AG09319 (cell line): Measurements from ENCODE around the gene KIF3C.
"Not testable (repeated sequence)": the region's sequence is repeated elsewhere in the genome, so short reads cannot be mapped to it uniquely, and the experiment has no call there.

Source experiments
- DNase-seq: peaks from one replicate; pipeline ENCODE4 v3.0.0-alpha.2; 2010; ENCODE audit warnings: low read depth; ENCODE audit errors: extremely low read depth
- TF ChIP-seq, protein P1 (sequence below): IDR thresholded peaks from 2 replicates; pipeline ENCODE4 v1.5.1; 2011; ENCODE audit warnings: low read depth, mild to moderate bottlenecking, inconsistent platforms, low read length, moderate library complexity

Gene KIF3C

DNA sequence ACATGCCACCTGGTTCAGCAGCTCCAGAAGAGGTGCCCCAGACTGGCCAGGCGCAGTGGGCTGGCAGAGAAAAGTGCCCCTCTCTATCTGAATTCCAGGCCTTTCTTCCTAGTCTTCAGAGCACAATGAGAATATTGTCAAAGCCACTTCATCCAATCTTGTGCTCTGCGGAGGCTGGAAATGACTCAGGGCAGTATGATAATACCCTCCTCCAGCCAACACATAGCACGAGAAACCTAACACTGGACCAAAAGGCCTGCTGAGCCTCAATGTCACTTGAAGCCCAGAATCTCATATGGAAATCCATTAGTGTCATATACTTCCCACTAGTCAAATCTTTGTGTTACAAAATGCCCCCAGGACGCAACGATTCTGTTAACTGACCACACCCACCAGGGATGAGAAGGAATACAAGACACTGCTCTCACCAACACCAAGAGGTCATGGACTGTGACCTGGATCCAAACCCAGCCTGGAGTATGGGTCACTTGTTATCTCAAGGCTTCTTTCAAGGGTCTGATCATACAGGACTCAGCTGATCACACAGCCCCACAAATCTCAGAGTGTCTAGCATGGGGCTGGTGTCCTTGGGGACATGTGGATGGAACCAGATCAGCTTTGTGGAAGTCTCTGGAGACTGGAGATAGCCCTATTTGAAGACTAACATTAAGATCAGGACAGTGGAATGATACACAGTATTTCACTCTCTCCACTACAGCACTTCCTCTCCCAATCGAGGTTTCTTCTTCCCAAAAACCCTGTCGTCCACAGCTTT is 10.1 kb downstream of the KIF3C start:
- DNase-seq = no peak

GRCh38 chr2:25971596-25971995 is 10.7 kb downstream of the KIF3C start:
- DNase-seq = no peak

More for the DNA sequence above, 10.1 kb downstream of the KIF3C start:
- TF ChIP-seq, protein P1, sequence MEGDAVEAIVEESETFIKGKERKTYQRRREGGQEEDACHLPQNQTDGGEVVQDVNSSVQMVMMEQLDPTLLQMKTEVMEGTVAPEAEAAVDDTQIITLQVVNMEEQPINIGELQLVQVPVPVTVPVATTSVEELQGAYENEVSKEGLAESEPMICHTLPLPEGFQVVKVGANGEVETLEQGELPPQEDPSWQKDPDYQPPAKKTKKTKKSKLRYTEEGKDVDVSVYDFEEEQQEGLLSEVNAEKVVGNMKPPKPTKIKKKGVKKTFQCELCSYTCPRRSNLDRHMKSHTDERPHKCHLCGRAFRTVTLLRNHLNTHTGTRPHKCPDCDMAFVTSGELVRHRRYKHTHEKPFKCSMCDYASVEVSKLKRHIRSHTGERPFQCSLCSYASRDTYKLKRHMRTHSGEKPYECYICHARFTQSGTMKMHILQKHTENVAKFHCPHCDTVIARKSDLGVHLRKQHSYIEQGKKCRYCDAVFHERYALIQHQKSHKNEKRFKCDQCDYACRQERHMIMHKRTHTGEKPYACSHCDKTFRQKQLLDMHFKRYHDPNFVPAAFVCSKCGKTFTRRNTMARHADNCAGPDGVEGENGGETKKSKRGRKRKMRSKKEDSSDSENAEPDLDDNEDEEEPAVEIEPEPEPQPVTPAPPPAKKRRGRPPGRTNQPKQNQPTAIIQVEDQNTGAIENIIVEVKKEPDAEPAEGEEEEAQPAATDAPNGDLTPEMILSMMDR = no peak

DNA sequence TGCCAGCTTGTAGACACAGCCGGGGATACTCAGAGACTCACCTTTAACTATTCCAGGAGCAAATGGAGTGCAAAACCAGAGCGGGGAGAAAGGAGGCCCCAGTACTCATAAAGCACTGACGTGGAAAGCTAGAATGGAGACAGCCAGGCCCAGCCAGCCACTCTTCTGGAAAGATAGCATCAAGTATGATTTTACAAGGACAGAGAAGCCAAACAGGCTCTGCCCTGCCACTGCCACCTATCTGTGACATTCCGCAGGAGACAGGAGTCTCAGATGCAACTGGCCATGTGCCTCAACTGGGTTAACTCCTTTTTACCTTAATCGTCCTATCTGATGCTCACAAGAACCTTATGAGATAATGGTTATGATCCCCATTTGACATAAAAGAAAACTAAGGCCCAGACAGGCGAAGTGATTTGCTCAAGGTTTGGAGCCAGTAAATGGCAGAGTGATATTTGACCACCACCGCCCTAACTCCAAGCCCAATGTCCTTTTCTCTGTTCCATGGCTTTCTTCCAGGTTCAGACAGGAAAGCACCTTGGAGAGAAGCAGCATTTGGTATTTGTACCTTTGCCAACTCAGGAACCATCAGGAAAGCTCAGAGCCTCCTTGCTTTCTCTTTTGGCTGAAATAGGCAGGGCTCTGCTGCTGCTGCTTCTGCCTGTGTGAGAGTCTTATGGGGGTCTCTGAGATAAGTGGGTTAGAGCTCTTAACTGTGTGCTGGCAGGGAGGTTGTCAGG is 15.6 kb downstream of the KIF3C start:
- no peak for DNase-seq

More at GRCh38 chr2:25971596-25971995, 10.7 kb downstream of the KIF3C start:
- TF ChIP-seq, protein P1 = no peak

GRCh38 chr2:25964891-25965290 is 17.4 kb downstream of the KIF3C start:
- TF ChIP-seq, protein P1 = no peak
- no peak for DNase-seq

More for the DNA sequence above, 15.6 kb downstream of the KIF3C start:
- TF ChIP-seq, protein P1 = no peak

- TF ChIP-seq, protein P1 = no peak
- no peak for DNase-seq
Observed at GRCh38 chr2:25960920-25961319, 21.4 kb downstream of the KIF3C start.

DNA sequence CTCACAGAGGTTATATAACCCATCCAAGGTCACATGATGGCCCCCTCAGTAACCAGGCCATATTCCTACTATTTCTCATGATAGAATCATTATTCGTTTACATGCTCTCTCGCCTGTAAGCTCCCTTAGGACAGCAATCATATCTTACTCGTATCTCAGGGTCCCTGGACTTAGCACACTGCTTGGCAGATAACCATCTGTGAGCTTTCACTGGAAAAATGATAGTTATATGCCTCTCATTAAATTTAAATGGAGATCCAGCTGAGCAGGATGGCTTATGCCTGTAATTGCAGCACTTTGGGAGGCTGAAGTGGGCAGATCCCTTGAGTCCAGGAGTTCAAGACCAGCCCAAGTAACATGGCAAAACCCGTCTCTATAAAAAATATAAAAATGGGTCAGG is 21.9 kb downstream of the KIF3C start:
- TF ChIP-seq, protein P1 = no peak
- no peak for DNase-seq

GRCh38 chr2:25958611-25959010 is 23.7 kb downstream of the KIF3C start:
- not testable (repeated sequence) for DNase-seq
